ENCODE data around the gene C14orf132. TPM values are rescaled to one million over a fixed set of nuclear protein-coding genes. Genes with fewer than 3 reads are reported as not detected.
A peak's percentile ranks its signal among the peaks of the same experiment; 100 is the strongest.

C14orf132 gene
- total RNA-seq, 1 donor from 2014 or later = 552 TPM

GRCh38 chr14:96058576-96059200, 19.5 kb downstream of the C14orf132 start:
- no peak for TF ChIP-seq CTCF (IDR thresholded peaks at IDR 0.05; ENCODE audit: partially characterized antibody, unreplicated experiment)
- Mint-ChIP-seq H3K36me3 (ENCODE audit: unreplicated experiment) (no peaks in the 10 kb centered on the region), H3K9me3 (ENCODE audit: unreplicated experiment) (peaks cover 26% of the 10 kb centered on the region), H3K27me3 (ENCODE audit: unreplicated experiment) (peaks cover 15% of the 10 kb centered on the region), H3K27ac (ENCODE audit: unreplicated experiment) (no peak overlapping the region), H3K4me1 (ENCODE audit: low read depth, unreplicated experiment) (peaks cover 60% of the 10 kb centered on the region), H3K4me3 (ENCODE audit: unreplicated experiment) (no peak overlapping the region)
- DNase-seq = no peak

- Mint-ChIP-seq H3K27ac (ENCODE audit: unreplicated experiment) (peak overlapping the region; percentile 43), H3K4me1 (ENCODE audit: low read depth, unreplicated experiment) (peaks cover 50% of the 10 kb centered on the region), H3K4me3 (ENCODE audit: unreplicated experiment) (no peak overlapping the region), H3K36me3 (ENCODE audit: unreplicated experiment) (no peaks in the 10 kb centered on the region), H3K9me3 (ENCODE audit: unreplicated experiment) (peaks cover 22% of the 10 kb centered on the region), H3K27me3 (ENCODE audit: unreplicated experiment) (peaks cover 13% of the 10 kb centered on the region)
- no peak for TF ChIP-seq CTCF (IDR thresholded peaks at IDR 0.05; ENCODE audit: partially characterized antibody, unreplicated experiment)
- no peak for DNase-seq
Observed at GRCh38 chr14:96059519-96060135, 20.5 kb downstream of the C14orf132 start.

GRCh38 chr14:96060186-96060933, 21.2 kb downstream of the C14orf132 start:
- no peak for DNase-seq
- peak overlapping the region; percentile 43 for H3K27ac Mint-ChIP-seq (ENCODE audit: unreplicated experiment)
- H3K27me3 Mint-ChIP-seq (ENCODE audit: unreplicated experiment) = peaks cover 11% of the 10 kb centered on the region
- peaks cover 49% of the 10 kb centered on the region for H3K4me1 Mint-ChIP-seq (ENCODE audit: low read depth, unreplicated experiment)
- TF ChIP-seq CTCF (IDR thresholded peaks at IDR 0.05; ENCODE audit: partially characterized antibody, unreplicated experiment) = no peak
- H3K4me3 Mint-ChIP-seq (ENCODE audit: unreplicated experiment) = no peak overlapping the region
- H3K9me3 Mint-ChIP-seq (ENCODE audit: unreplicated experiment) = peaks cover 19% of the 10 kb centered on the region
- no peaks in the 10 kb centered on the region for H3K36me3 Mint-ChIP-seq (ENCODE audit: unreplicated experiment)

GRCh38 chr14:96062010-96062409, 22.8 kb downstream of the C14orf132 start:
- TF ChIP-seq CTCF (IDR thresholded peaks at IDR 0.05; ENCODE audit: partially characterized antibody, unreplicated experiment) = no peak
- Mint-ChIP-seq H3K9me3 (ENCODE audit: unreplicated experiment) (peaks cover 15% of the 10 kb centered on the region), H3K27ac (ENCODE audit: unreplicated experiment) (peak overlapping the region; percentile 40), H3K27me3 (ENCODE audit: unreplicated experiment) (peaks cover 5% of the 10 kb centered on the region), H3K4me1 (ENCODE audit: low read depth, unreplicated experiment) (peaks cover 45% of the 10 kb centered on the region), H3K4me3 (ENCODE audit: unreplicated experiment) (no peak overlapping the region), H3K36me3 (ENCODE audit: unreplicated experiment) (no peaks in the 10 kb centered on the region)
- no peak for DNase-seq

GRCh38 chr14:96062506-96062905, 23.3 kb downstream of the C14orf132 start:
- peaks cover 43% of the 10 kb centered on the region for H3K4me1 Mint-ChIP-seq (ENCODE audit: low read depth, unreplicated experiment)
- no peak for TF ChIP-seq CTCF (IDR thresholded peaks at IDR 0.05; ENCODE audit: partially characterized antibody, unreplicated experiment)
- no peak overlapping the region for H3K4me3 Mint-ChIP-seq (ENCODE audit: unreplicated experiment)
- peaks cover 15% of the 10 kb centered on the region for H3K9me3 Mint-ChIP-seq (ENCODE audit: unreplicated experiment)
- H3K27me3 Mint-ChIP-seq (ENCODE audit: unreplicated experiment) = peaks cover 8% of the 10 kb centered on the region
- no peak overlapping the region for H3K27ac Mint-ChIP-seq (ENCODE audit: unreplicated experiment)
- no peak for DNase-seq
- no peaks in the 10 kb centered on the region for H3K36me3 Mint-ChIP-seq (ENCODE audit: unreplicated experiment)

Measured in glutamatergic neuron (in vitro differentiated cells).